Cerebellar cortex (tissue), 1 donor: ENCODE results near the gene GEMIN8.

Experiments
- DNase-seq: peaks from one replicate; pipeline ENCODE4 v3.0.0-alpha.2; 2015; ENCODE audit warnings: low spot score

GEMIN8 gene

GRCh38 chrX:14015941-14016340 lies 13.8 kb downstream of the GEMIN8 start:
- no peak for DNase-seq

GRCh38 chrX:14015294-14015693 lies 14.4 kb downstream of the GEMIN8 start:
- no peak for DNase-seq

GRCh38 chrX:14014526-14014925 lies 15.2 kb downstream of the GEMIN8 start:
- DNase-seq = no peak

- no peak for DNase-seq
These were observed 16.6 kb downstream of the GEMIN8 start for GRCh38 chrX:14013054-14013453.

GRCh38 chrX:14010566-14010965 lies 19.1 kb downstream of the GEMIN8 start:
- DNase-seq = no peak

GRCh38 chrX:14006540-14006939 lies 23.2 kb downstream of the GEMIN8 start:
- no peak for DNase-seq

GRCh38 chrX:14003876-14004425 lies 25.7 kb downstream of the GEMIN8 start:
- DNase-seq = no peak

- no peak for DNase-seq
These were observed 26.7 kb downstream of the GEMIN8 start for GRCh38 chrX:14003028-14003427.

GRCh38 chrX:13996650-13997049 lies 33.0 kb downstream of the GEMIN8 start:
- DNase-seq = no peak

- DNase-seq = no peak
These were observed 35.1 kb downstream of the GEMIN8 start for GRCh38 chrX:13994536-13995080.

- DNase-seq = peak; percentile 37
These were observed 35.6 kb downstream of the GEMIN8 start for GRCh38 chrX:13994104-13994503.

GRCh38 chrX:13990126-13990800 lies 39.4 kb downstream of the GEMIN8 start:
- no peak for DNase-seq

GRCh38 chrX:13985697-13986435 lies 43.8 kb downstream of the GEMIN8 start:
- DNase-seq = no peak

GRCh38 chrX:13983734-13984133 lies 46.0 kb downstream of the GEMIN8 start:
- DNase-seq = no peak

GRCh38 chrX:13968198-13968597 lies 61.5 kb downstream of the GEMIN8 start:
- no peak for DNase-seq

- no peak for DNase-seq
These were observed 62.1 kb downstream of the GEMIN8 start for GRCh38 chrX:13967636-13968035.

GRCh38 chrX:13966793-13967125 lies 62.9 kb downstream of the GEMIN8 start:
- DNase-seq = no peak

- peak; percentile 65 for DNase-seq
These were observed 63.5 kb downstream of the GEMIN8 start for GRCh38 chrX:13966071-13966792.

GRCh38 chrX:13965531-13965930 lies 64.2 kb downstream of the GEMIN8 start:
- DNase-seq = peak; percentile 17

GRCh38 chrX:13956998-13957397 lies 72.7 kb downstream of the GEMIN8 start:
- no peak for DNase-seq
